B cell (primary cell): ENCODE data around the gene USH2A. TPM values are rescaled to one million over a fixed set of nuclear protein-coding genes. Genes with fewer than 3 reads are reported as not detected.

ENCODE experiments used
- ATAC-seq: fragments of 200-7000 bp; cut with Tn5 transposase; one replicate; pipeline ENCODE4 v1.10.0; 2021; ENCODE audit warnings: low read depth, mild to moderate bottlenecking, moderate number of reproducible peaks, moderate library complexity
- CTCF ChIA-PET: fragments of 350-600 bp; sonication (Branson Sonifier 250); formaldehyde crosslinking; loops from one replicate; lab custom pipeline; 2021; ENCODE audit warnings: antibody characterized with exemption, inconsistent platforms; lab: Charles Lee
- POLR2A ChIA-PET: fragments of 350-600 bp; sonication (Branson Sonifier 250); formaldehyde crosslinking; loops from one replicate; lab custom pipeline; 2021; ENCODE audit warnings: antibody characterized with exemption; lab: Charles Lee
- DNase-seq: peaks from one replicate; pipeline ENCODE4 v3.0.0; 2013
- H2AFZ ChIP-seq: 2 replicates; pipeline ENCODE4 v1.6.1; 2012; ENCODE audit warnings: mild to moderate bottlenecking, low read depth, low read length; ENCODE audit not compliant: insufficient read depth, poor library complexity, severe bottlenecking
- H3K27ac ChIP-seq, 2 donors: 1 replicate in 1 of 2; 2 replicates in 1 of 2; pipeline ENCODE4 v1.5.1; 2012 to 2013; ENCODE audit warnings: low read length in 2 of 2, mild to moderate bottlenecking in 2 of 2, moderate library complexity in 1 of 2
- H3K27me3 ChIP-seq, 4 experiments: fragments of 200-600 bp in 1 of 4; sonication (generic) in 1 of 4; replicated peaks in 1 of 4; 1 replicate in 2 of 4; 2 replicates in 2 of 4; pipeline versions ENCODE4 v1.6.1 to v1.7.0; 2013 to 2016; ENCODE audit warnings: low read length in 3 of 4, mild to moderate bottlenecking in 2 of 4, mixed read lengths in 1 of 4, moderate library complexity in 1 of 4; ENCODE audit not compliant: insufficient read depth in 4 of 4, control insufficient read depth in 3 of 4; ENCODE audit errors: control extremely low read depth in 1 of 4
- H3K36me3 ChIP-seq, 2 experiments: replicated peaks in 1 of 2; 1 replicate in 1 of 2; 2 replicates in 1 of 2; pipeline versions ENCODE4 v1.6.1 to v1.7.1; 2013; ENCODE audit warnings: low read length in 1 of 2; ENCODE audit not compliant: insufficient read depth in 2 of 2, control insufficient read depth in 1 of 2; ENCODE audit errors: control extremely low read depth in 1 of 2, extremely low read depth in 1 of 2
- H3K4me1 ChIP-seq, 2 donors: fragments of 200-600 bp in 1 of 2; sonication (generic) in 1 of 2; 1 replicate in 1 of 2; 2 replicates in 1 of 2; pipeline versions ENCODE4 v1.5.1 to v1.6.1; 2013 to 2017; ENCODE audit warnings: low read length in 2 of 2; ENCODE audit not compliant: control insufficient read depth in 2 of 2, insufficient read depth in 2 of 2
- H3K4me2 ChIP-seq: replicated peaks from 2 replicates; pipeline ENCODE3; 2012; ENCODE audit warnings: mild to moderate bottlenecking, low read depth, low read length; ENCODE audit not compliant: poor library complexity, severe bottlenecking
- H3K4me3 ChIP-seq, 5 experiments: fragments of 200-600 bp in 1 of 5; sonication (generic) in 1 of 5; 1 replicate in 3 of 5; 2 replicates in 2 of 5; pipeline versions ENCODE4 v1.5.1 to v1.7.0; 2011 to 2016; ENCODE audit warnings: low read length in 4 of 5, mild to moderate bottlenecking in 4 of 5, low read depth in 2 of 5, control low read depth in 1 of 5, moderate library complexity in 1 of 5; ENCODE audit not compliant: insufficient read depth in 1 of 5; ENCODE audit errors: control extremely low read depth in 1 of 5, extremely low read depth in 1 of 5
- H3K79me2 ChIP-seq: fragments of 200-600 bp; sonication (generic); one replicate; pipeline ENCODE4 v1.6.0; 2016; ENCODE audit warnings: low read length; ENCODE audit not compliant: control insufficient read depth, insufficient read depth
- H3K9ac ChIP-seq: fragments of 200-600 bp; sonication (generic); 2 replicates; pipeline ENCODE4 v1.6.1; 2017; ENCODE audit warnings: mild to moderate bottlenecking, low read length, moderate library complexity
- H3K9me3 ChIP-seq, 3 donors: one replicate each; pipeline versions ENCODE4 v1.6.1 to v1.7.1; 2013; ENCODE audit warnings: low read length in 2 of 3; ENCODE audit not compliant: control insufficient read depth in 2 of 3, insufficient read depth in 1 of 3; ENCODE audit errors: control extremely low read depth in 1 of 3
- H4K20me1 ChIP-seq: 2 replicates; pipeline ENCODE4 v1.6.0; 2012; ENCODE audit warnings: mild to moderate bottlenecking, low read length; ENCODE audit not compliant: insufficient read depth, control insufficient read depth, poor library complexity, severe bottlenecking
- H3K27ac Mint-ChIP-seq: one replicate; pipeline ENCODE4 v1.8.0; 2021; ENCODE audit warnings: mixed read lengths
- H3K27me3 Mint-ChIP-seq: one replicate; pipeline ENCODE4 v1.8.0; 2021; ENCODE audit warnings: mixed read lengths
- H3K4me1 Mint-ChIP-seq: one replicate; pipeline ENCODE4 v1.8.0; 2021; ENCODE audit warnings: mixed read lengths
- H3K4me3 Mint-ChIP-seq: one replicate; pipeline ENCODE4 v1.8.0; 2021; ENCODE audit warnings: mixed read lengths
- H3K9me3 Mint-ChIP-seq: one replicate; pipeline ENCODE4 v1.8.0; 2022; ENCODE audit warnings: mixed read lengths; ENCODE audit not compliant: insufficient read depth
- EZH2 ChIP-seq: IDR thresholded peaks from 2 replicates; pipeline ENCODE4 v1.6.1; 2012; ENCODE audit warnings: borderline replicate concordance, low read depth, mild to moderate bottlenecking, moderate library complexity, low read length; ENCODE audit not compliant: insufficient read depth, poor library complexity, severe bottlenecking
- WGBS: methylation state at CpG from one replicate; pipeline ENCODE4 v1.1.5; 2013; ENCODE audit warnings: missing lambda C conversion rate; ENCODE audit not compliant: insufficient coverage; 5-methylcytosine and 5-hydroxymethylcytosine counted together
- intact Hi-C: fragments of 100-400 bp; cut with micrococcal nuclease; formaldehyde crosslinking; loops from one replicate; pipeline ENCODE4 v1.10.0; 2022
- polyA plus RNA-seq: library from polyadenylated mRNA; depleted of rRNA; stranded (reverse); fragments of >200 nt; gene quantifications from 2 replicates; pipeline ENCODE4 v1.2.3, GENCODE V29; 2012
- total RNA-seq, 2 donors: library from RNA; stranded (reverse); fragments of 120-200 nt in 1 of 2; gene quantifications; 1 replicate in 1 of 2; 2 replicates in 1 of 2; pipeline versions ENCODE4 v1.2.3 to v1.2.4, GENCODE V29; 2013 to 2022
- TF ChIP-seq, protein P1 (sequence below): fragments of 200-600 bp; IDR thresholded peaks from one replicate; pipeline ENCODE4 v1.8.0; 2022; ENCODE audit warnings: antibody characterized with exemption, mild to moderate bottlenecking

The USH2A gene
- total and polyA plus RNA-seq, 2 donors (not counting 1 experiment from before 2014, with no cell fraction given), result 0.01 TPM; not detected in 1

DNA sequence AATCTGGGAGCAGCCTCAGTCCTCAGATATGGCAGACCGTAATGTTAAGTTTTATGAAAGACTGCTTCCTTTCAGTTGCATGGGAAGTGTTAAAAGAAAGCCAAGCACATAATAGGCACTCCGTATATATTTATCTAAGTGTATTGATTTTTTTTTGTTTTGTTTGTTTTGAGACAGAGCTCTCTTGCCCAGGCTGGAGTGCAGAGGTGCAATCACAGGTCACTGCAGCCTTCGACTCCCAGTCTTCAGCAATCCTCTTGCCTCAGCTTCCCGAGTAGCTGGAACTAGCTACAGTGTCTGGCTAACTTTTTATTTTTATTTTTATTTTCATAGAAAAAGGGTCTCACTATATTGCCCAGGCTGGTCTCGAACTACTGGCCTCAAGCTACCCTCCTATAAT lies 341.8 kb downstream of the USH2A start:
- ATAC-seq (no peak), DNase-seq (no peak)
- no peak for TF ChIP-seq EZH2
- TF ChIP-seq, protein P1, sequence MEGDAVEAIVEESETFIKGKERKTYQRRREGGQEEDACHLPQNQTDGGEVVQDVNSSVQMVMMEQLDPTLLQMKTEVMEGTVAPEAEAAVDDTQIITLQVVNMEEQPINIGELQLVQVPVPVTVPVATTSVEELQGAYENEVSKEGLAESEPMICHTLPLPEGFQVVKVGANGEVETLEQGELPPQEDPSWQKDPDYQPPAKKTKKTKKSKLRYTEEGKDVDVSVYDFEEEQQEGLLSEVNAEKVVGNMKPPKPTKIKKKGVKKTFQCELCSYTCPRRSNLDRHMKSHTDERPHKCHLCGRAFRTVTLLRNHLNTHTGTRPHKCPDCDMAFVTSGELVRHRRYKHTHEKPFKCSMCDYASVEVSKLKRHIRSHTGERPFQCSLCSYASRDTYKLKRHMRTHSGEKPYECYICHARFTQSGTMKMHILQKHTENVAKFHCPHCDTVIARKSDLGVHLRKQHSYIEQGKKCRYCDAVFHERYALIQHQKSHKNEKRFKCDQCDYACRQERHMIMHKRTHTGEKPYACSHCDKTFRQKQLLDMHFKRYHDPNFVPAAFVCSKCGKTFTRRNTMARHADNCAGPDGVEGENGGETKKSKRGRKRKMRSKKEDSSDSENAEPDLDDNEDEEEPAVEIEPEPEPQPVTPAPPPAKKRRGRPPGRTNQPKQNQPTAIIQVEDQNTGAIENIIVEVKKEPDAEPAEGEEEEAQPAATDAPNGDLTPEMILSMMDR, result no peak
- intact Hi-C loops, result no loop called here
- Histone ChIP-seq H3K27me3 (no peaks in the 10 kb centered on the region), H3K4me3 (no peak overlapping the region), H4K20me1 (no peaks in the 10 kb centered on the region), H3K9me3 (no peaks in the 10 kb centered on the region), H3K4me2 (no peak overlapping the region), H2AFZ (no peak overlapping the region), H3K4me1 (no peaks in the 10 kb centered on the region), H3K9ac (no peak overlapping the region), H3K79me2 (no peaks in the 10 kb centered on the region), H3K27ac (no peak overlapping the region), H3K36me3 (no peaks in the 10 kb centered on the region)
- no peaks in the 10 kb centered on the region for H3K27me3 Mint-ChIP-seq
- CTCF ChIA-PET, result no interaction called here
- H3K9me3 Mint-ChIP-seq, result no peaks in the 10 kb centered on the region
- H3K4me1 Mint-ChIP-seq, result no peaks in the 10 kb centered on the region
- WGBS, result 83% methylated on average over 1 of the region's 5 CpGs
- POLR2A ChIA-PET, result no interaction called here
- no peak overlapping the region for H3K27ac Mint-ChIP-seq
- no peak overlapping the region for H3K4me3 Mint-ChIP-seq

DNA sequence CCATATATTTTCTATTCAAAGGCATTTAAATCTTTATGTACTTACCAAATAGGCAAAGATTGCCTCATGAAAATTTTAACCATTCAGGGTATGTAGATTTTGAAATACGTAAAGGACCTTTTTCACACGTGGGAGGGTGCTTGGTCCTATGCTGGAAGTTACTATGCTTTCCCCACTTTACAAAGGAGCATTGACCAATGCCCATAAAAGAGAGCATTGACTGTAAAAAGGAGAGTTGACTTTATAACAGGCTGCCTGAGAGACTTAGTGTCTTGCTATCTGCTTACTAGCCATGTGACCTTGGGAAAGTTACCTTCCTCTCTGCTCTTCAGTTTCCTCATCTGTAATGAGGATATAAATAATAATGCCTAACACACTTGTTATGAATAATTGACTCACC lies 346.5 kb downstream of the USH2A start:
- no peak for ATAC-seq
- no peak for TF ChIP-seq EZH2
- TF ChIP-seq, protein P1, result no peak
- ChIA-PET POLR2A (no interaction called here), CTCF (no interaction called here)
- Histone ChIP-seq H3K9ac (no peak overlapping the region), H3K4me3 (no peak overlapping the region), H3K27me3 (no peaks in the 10 kb centered on the region), H2AFZ (no peak overlapping the region), H3K36me3 (no peaks in the 10 kb centered on the region), H3K27ac (no peak overlapping the region), H4K20me1 (no peaks in the 10 kb centered on the region), H3K4me1 (no peaks in the 10 kb centered on the region), H3K9me3 (no peaks in the 10 kb centered on the region), H3K4me2 (no peak overlapping the region), H3K79me2 (no peaks in the 10 kb centered on the region)
- no peaks in the 10 kb centered on the region for H3K9me3 Mint-ChIP-seq
- H3K4me3 Mint-ChIP-seq, result no peak overlapping the region
- no peak for DNase-seq
- no peaks in the 10 kb centered on the region for H3K27me3 Mint-ChIP-seq
- intact Hi-C loops, result no loop called here
- no CpG with 5 or more reads among the region's 2 CpGs for WGBS
- H3K4me1 Mint-ChIP-seq, result no peaks in the 10 kb centered on the region
- no peak overlapping the region for H3K27ac Mint-ChIP-seq
